ENCODE data around the gene CD300LD. TPM values are rescaled to one million over a fixed set of nuclear protein-coding genes. Genes with fewer than 3 reads are reported as not detected.

CD300LD gene
- total RNA-seq, 1 donor from 2014 or later, result not detected

GRCh38 chr17:74550602-74551001 lies 41.5 kb downstream of the CD300LD start:
- no peak for FAIRE-seq
- Histone ChIP-seq H3K27me3 (ENCODE audit: control insufficient read depth, insufficient read depth, low read length) (no peaks in the 10 kb centered on the region), H3K4me3 (ENCODE audit: low read depth, low read length) (no peak overlapping the region), H3K36me3 (ENCODE audit: control insufficient read depth, insufficient read depth, low read length) (no peaks in the 10 kb centered on the region)
- no peak for TF ChIP-seq CTCF (IDR thresholded peaks at IDR 0.05; ENCODE audit: insufficient read depth, low read length, severe bottlenecking)
- no peak for DNase-seq (ENCODE audit: low read depth)

- TF ChIP-seq CTCF (IDR thresholded peaks at IDR 0.05; ENCODE audit: insufficient read depth, low read length, severe bottlenecking), result no peak
- Histone ChIP-seq H3K36me3 (ENCODE audit: control insufficient read depth, insufficient read depth, low read length) (no peaks in the 10 kb centered on the region), H3K27me3 (ENCODE audit: control insufficient read depth, insufficient read depth, low read length) (no peaks in the 10 kb centered on the region), H3K4me3 (ENCODE audit: low read depth, low read length) (no peak overlapping the region)
- DNase-seq (ENCODE audit: low read depth) (no peak), FAIRE-seq (no peak)
Measured at GRCh38 chr17:74549343-74549742, 42.7 kb downstream of the CD300LD start.

GRCh38 chr17:74547736-74548135 lies 44.3 kb downstream of the CD300LD start:
- no peak for DNase-seq (ENCODE audit: low read depth)
- Histone ChIP-seq H3K36me3 (ENCODE audit: control insufficient read depth, insufficient read depth, low read length) (no peaks in the 10 kb centered on the region), H3K27me3 (ENCODE audit: control insufficient read depth, insufficient read depth, low read length) (no peaks in the 10 kb centered on the region), H3K4me3 (ENCODE audit: low read depth, low read length) (no peak overlapping the region)
- TF ChIP-seq CTCF (IDR thresholded peaks at IDR 0.05; ENCODE audit: insufficient read depth, low read length, severe bottlenecking), result no peak
- FAIRE-seq, result no peak

GRCh38 chr17:74547264-74547663 lies 44.8 kb downstream of the CD300LD start:
- Histone ChIP-seq H3K36me3 (ENCODE audit: control insufficient read depth, insufficient read depth, low read length) (no peaks in the 10 kb centered on the region), H3K27me3 (ENCODE audit: control insufficient read depth, insufficient read depth, low read length) (no peaks in the 10 kb centered on the region), H3K4me3 (ENCODE audit: low read depth, low read length) (no peak overlapping the region)
- no peak for FAIRE-seq
- TF ChIP-seq CTCF (IDR thresholded peaks at IDR 0.05; ENCODE audit: insufficient read depth, low read length, severe bottlenecking), result no peak
- no peak for DNase-seq (ENCODE audit: low read depth)

- DNase-seq (ENCODE audit: low read depth), result no peak
- TF ChIP-seq CTCF (IDR thresholded peaks at IDR 0.05; ENCODE audit: insufficient read depth, low read length, severe bottlenecking), result no peak
- H3K27me3 ChIP-seq (ENCODE audit: control insufficient read depth, insufficient read depth, low read length), result no peaks in the 10 kb centered on the region
- no peak overlapping the region for H3K4me3 ChIP-seq (ENCODE audit: low read depth, low read length)
- no peaks in the 10 kb centered on the region for H3K36me3 ChIP-seq (ENCODE audit: control insufficient read depth, insufficient read depth, low read length)
- FAIRE-seq, result peak; percentile 85
Measured at GRCh38 chr17:74546586-74546985, 45.5 kb downstream of the CD300LD start.

- no peak for TF ChIP-seq CTCF (IDR thresholded peaks at IDR 0.05; ENCODE audit: insufficient read depth, low read length, severe bottlenecking)
- no peak within 1 kb of the TSS for H3K4me3 ChIP-seq (ENCODE audit: low read depth, low read length)
- no peak for DNase-seq (ENCODE audit: low read depth)
- no peaks in the 10 kb centered on the region for H3K27me3 ChIP-seq (ENCODE audit: control insufficient read depth, insufficient read depth, low read length)
- no peak for FAIRE-seq
- no peaks in the 10 kb centered on the region for H3K36me3 ChIP-seq (ENCODE audit: control insufficient read depth, insufficient read depth, low read length)
Measured at GRCh38 chr17:74545843-74546230, 46.2 kb downstream of the CD300LD start, which contains the start of gene CD300C. TSS of gene CD300C (minus strand) at chr17:74546115. CDS start at chr17:74545782, 333 bp downstream.
